Astrocyte (in vitro differentiated cells and primary cell): ENCODE results near the gene RBL2.
"Not testable (repeated sequence)": the region's sequence is repeated elsewhere in the genome, so short reads cannot be mapped to it uniquely, and the experiment has no call there.

ENCODE experiments used
- CTCF ChIP-seq: IDR thresholded peaks from 2 replicates; pipeline ENCODE4 v1.5.1; 2011; ENCODE audit warnings: low read depth, mild to moderate bottlenecking, inconsistent platforms, low read length, moderate library complexity; ENCODE audit not compliant: insufficient read depth
- EZH2 ChIP-seq: IDR thresholded peaks from 2 replicates; pipeline ENCODE4 v1.6.1; 2012; ENCODE audit warnings: mild to moderate bottlenecking, low read length, inconsistent platforms; ENCODE audit not compliant: insufficient read depth

- not testable (repeated sequence) for TF ChIP-seq CTCF, EZH2
Observed at GRCh38 chr16:53539759-53540718, 105.8 kb downstream of the RBL2 start.
